Activated naive CD4-positive, alpha-beta T cell (primary cell): ENCODE measurements around the gene NOX4.
"Not testable (repeated sequence)": the region's sequence is repeated elsewhere in the genome, so short reads cannot be mapped to it uniquely, and the experiment has no call there.

Experiments used
- DNase-seq, 4 experiments: peaks; one replicate each; lab custom pipeline; 2025; lab: John Stamatoyannopoulos, UW

Gene NOX4

DNA sequence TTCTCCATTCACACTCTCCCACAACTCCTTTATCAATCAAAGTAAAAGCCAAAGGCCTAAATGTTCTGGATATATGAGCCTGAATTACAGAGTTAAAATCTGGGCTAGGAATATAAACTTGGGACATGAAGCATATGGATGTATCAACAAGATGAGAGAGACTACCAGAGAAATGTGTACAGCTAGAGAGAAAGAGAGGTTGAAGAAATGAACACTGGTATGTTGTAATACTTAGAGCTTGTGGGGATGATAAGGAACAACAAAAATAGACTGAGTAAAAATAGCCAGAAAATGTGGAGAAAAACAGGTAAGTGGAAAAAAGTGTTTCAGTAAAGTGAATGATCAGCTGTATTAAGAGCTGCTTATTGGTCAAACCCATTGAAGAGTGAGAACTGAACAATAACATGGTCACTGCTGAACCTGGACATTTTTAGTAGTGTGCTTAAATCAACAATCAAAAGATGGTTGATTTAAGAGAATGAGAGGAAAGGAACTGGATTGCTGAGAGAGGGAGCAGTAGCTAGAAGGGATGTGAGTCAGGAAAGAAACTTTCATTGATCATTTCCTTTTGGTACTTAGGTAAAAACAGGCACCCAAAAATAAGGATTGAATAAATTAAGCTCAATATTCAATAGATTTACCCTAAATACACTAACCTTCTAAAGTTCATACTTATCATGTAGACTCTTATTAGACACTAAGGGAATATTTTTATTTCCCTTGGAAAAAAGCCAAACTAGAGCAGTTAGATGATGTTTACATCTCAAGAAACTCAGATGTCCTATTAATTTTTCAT, 111.0 kb downstream of the NOX4 start:
- DNase-seq: not testable (repeated sequence)

GRCh38 chr11:89378986-89379385, 112.2 kb downstream of the NOX4 start:
- not testable (repeated sequence) for DNase-seq

- not testable (repeated sequence) for DNase-seq
These were observed 121.8 kb downstream of the NOX4 start for GRCh38 chr11:89369356-89369755.

DNA sequence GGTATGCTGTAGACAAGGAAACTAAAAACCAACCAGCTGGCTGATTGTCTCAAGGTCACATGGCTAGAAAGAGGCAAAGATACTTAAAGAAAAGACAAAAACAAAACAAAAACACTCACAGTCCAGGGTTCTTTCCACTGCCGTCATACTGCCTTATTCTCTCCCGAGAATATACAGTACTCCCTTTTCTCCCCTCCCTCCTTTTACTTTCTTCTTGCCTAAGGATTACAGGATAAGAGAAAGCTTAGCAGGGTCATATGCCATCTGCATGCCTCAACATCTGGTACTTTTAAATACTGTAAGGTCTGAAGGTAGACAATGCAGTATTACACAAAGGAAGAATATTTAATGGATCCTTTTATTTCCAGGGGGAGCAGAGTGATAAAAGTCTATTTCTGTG, 126.3 kb downstream of the NOX4 start:
- not testable (repeated sequence) for DNase-seq

DNA sequence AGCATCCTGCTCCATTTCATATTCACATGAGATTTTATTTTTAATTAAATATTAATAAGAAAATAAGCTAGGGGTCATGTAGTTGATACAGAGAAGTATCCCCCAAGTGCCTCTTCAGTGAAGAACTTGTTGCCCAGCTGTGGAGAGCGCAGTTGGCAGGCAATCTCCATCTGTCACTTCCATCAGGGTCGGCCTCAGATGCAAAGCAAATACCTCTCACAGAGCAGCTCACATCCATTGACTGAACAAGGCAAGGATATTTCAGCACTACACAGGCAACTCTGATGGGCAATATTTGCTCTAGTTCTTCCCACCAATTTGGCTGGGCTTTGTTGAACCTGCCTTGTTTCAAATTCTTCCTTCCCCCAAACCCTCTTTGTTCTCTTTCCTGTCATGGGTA, 129.4 kb downstream of the NOX4 start:
- no peak for DNase-seq

GRCh38 chr11:89359208-89359607, 132.0 kb downstream of the NOX4 start:
- DNase-seq: not testable (repeated sequence)

GRCh38 chr11:89358761-89359160, 132.4 kb downstream of the NOX4 start:
- no peak for DNase-seq

- DNase-seq: no peak
These were observed 135.5 kb downstream of the NOX4 start for GRCh38 chr11:89355646-89356045.

GRCh38 chr11:89354513-89354912, 136.7 kb downstream of the NOX4 start:
- not testable (repeated sequence) for DNase-seq

DNA sequence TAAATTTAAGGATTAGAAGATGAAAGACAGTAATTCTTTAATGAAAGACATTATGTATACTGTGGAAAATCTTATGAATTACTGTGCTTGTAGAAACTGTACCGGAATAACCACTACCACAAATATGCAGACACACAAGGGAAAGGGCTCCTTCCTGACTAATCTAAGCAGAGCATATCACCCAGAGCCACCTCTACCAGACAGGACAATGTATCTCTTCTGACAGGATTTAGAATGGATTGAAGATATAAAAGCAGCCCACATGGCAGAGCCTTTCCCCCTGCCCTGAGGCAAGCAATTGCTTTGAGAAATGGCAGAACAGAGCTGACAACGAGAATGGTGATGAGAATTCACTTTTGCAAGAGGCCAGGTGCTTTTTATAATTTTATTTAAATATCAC, 144.1 kb downstream of the NOX4 start:
- no peak for DNase-seq

DNA sequence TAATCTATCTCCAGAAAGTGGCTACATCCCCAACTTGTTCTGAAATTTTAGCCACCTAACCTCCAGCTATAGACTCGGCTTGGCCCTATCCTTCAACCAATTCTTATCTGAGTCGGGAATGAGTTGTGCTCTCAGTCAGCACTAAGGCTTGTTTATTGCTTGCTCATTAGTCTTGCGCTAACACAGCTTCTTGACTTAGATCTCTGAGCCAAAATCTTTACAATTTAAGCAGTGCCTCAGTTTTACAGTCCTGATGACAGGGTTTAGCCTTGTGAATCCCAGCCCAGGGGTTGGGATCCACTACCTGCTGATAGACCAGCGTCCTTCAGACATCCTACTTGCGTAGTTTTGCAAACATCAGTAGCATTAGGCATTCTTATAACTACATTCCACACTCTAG, 144.6 kb downstream of the NOX4 start:
- DNase-seq: no peak

- DNase-seq: not testable (repeated sequence)
These were observed 148.1 kb downstream of the NOX4 start for GRCh38 chr11:89342880-89343572.

DNA sequence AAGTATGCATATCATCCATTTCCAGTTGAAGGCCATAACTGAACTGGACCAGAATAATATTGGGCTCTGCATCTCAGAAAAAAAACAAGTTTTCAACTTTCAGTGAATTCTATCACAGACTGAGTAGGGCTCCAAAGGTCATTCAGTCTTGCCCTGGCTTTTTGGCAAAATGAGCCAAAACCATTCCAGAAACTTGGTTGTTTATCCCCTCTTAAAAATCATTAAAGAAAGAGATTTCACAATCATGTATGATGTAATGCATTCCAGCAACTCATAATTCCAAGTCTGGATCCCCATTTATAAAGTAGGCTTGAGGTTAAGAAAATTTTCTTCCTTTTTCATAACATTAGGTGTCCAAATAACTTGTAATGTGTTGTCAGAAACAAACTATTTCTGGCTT, 150.7 kb downstream of the NOX4 start:
- DNase-seq: not testable (repeated sequence)

DNA sequence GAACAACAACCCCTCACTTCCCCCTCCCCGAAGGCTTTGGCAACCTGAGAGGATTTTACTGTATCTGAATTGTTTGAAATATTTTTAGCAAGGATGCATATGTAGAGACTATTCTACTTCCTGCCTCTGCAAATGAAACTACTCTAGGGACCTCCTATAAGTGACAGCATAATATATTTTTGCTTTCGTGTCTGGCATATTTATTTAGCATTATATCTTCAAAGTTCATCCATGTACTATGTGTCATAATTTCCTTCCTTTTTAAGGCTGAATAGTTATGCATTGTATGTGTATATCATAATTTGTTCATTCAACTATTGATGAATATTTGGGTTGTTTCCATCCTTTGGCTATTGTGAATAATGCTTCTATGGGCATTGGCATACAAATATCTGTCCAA, 153.1 kb downstream of the NOX4 start:
- DNase-seq: not testable (repeated sequence)

- not testable (repeated sequence) for DNase-seq
These were observed 154.0 kb downstream of the NOX4 start for GRCh38 chr11:89337100-89337650.

GRCh38 chr11:89333704-89334103, 157.5 kb downstream of the NOX4 start:
- not testable (repeated sequence) for DNase-seq

- not testable (repeated sequence) for DNase-seq
These were observed 159.2 kb downstream of the NOX4 start for GRCh38 chr11:89331940-89332339.

GRCh38 chr11:89327885-89328284, 163.3 kb downstream of the NOX4 start:
- DNase-seq: no peak

GRCh38 chr11:89321401-89321800, 169.8 kb downstream of the NOX4 start:
- DNase-seq: no peak

- DNase-seq: not testable (repeated sequence)
These were observed 180.6 kb downstream of the NOX4 start for GRCh38 chr11:89310607-89311006.

- not testable (repeated sequence) for DNase-seq
These were observed 181.7 kb downstream of the NOX4 start for GRCh38 chr11:89309321-89309985.

GRCh38 chr11:89308272-89308671, 182.9 kb downstream of the NOX4 start:
- not testable (repeated sequence) for DNase-seq
